HepG2 (cell line): ENCODE data around the gene FBXO30. TPM values are rescaled to one million over a fixed set of nuclear protein-coding genes. Genes with fewer than 3 reads are reported as not detected.

ENCODE experiments used
- ATAC-seq: fragments of 200-7000 bp; cut with Tn5 transposase; 3 replicates; pipeline ENCODE4 v1.9.1; 2020; ENCODE audit warnings: mild to moderate bottlenecking, moderate library complexity
- BruUV-seq: library from RNA; stranded (reverse); fragments of 400-500 nt; replicated peaks from 2 replicates; lab custom pipeline; 2021; lab: Mats Ljungman, UMichigan
- CTCF ChIA-PET: fragments of 300-600 bp; formaldehyde crosslinking; extraction: SDS; loops from one replicate; lab custom pipeline; 2021; ENCODE audit warnings: low total read pairs, inconsistent platforms, low intra/inter-chr PET ratio; lab: Yijun Ruan, JAX
- POLR2A ChIA-PET: fragments of 350-600 bp; sonication (Branson Sonifier 250); formaldehyde crosslinking; loops from one replicate; lab custom pipeline; 2020; ENCODE audit warnings: antibody characterized with exemption, inconsistent platforms; lab: Yijun Ruan, JAX
- DNase-seq: peaks from one replicate; pipeline ENCODE4 v3.0.0-alpha.2; 2015; ENCODE audit warnings: low spot score
- FAIRE-seq: peaks from 3 replicates; lab custom pipeline; 2011; peaks lifted over from hg19 to GRCh38; lab: Jason Lieb, UNC
- H2AFZ ChIP-seq: one replicate; pipeline ENCODE4 v1.6.1; 2011; ENCODE audit warnings: low read length, inconsistent platforms
- H3K27ac ChIP-seq: fragments of 300-600 bp; 3 replicates; pipeline ENCODE4 v1.8.0; 2011; ENCODE audit warnings: mixed run types, mild to moderate bottlenecking, mixed read lengths, low read length, inconsistent platforms; ENCODE audit not compliant: insufficient read depth; ENCODE audit errors: extremely low read length
- H3K27me3 ChIP-seq, 2 experiments: fragments of 200-600 bp in 1 of 2; 2 replicates in 1 of 2; 3 replicates in 1 of 2; pipeline versions ENCODE4 v1.6.0 to v1.8.0; 2011; ENCODE audit warnings: low read length in 2 of 2, mild to moderate bottlenecking in 2 of 2, moderate library complexity in 2 of 2, inconsistent platforms in 1 of 2; ENCODE audit not compliant: insufficient read depth in 2 of 2, control insufficient read depth in 1 of 2
- H3K36me3 ChIP-seq, 2 experiments: fragments of 200-600 bp in 1 of 2; replicated peaks in 1 of 2; 2 replicates in 1 of 2; 3 replicates in 1 of 2; pipeline versions ENCODE4 v1.5.1 to v1.8.0; 2011; ENCODE audit warnings: low read length in 2 of 2, inconsistent platforms in 1 of 2; ENCODE audit not compliant: insufficient read depth in 2 of 2, control insufficient read depth in 1 of 2
- H3K4me1 ChIP-seq: 2 replicates; pipeline ENCODE4 v1.5.1; 2012; ENCODE audit warnings: low read length, inconsistent platforms; ENCODE audit not compliant: insufficient read depth
- H3K4me2 ChIP-seq: 2 replicates; pipeline ENCODE4 v1.6.0; 2011; ENCODE audit warnings: low read depth, low read length, inconsistent platforms
- H3K4me3 ChIP-seq, 3 experiments: fragments of 200-600 bp in 1 of 3; sonication (generic), shearing (Covaris generic) in 1 of 3; replicated peaks in 1 of 3; 2 replicates each; pipeline ENCODE4 v1.5.1; 2011 to 2016; ENCODE audit warnings: low read length in 3 of 3, inconsistent platforms in 2 of 3, low read depth in 2 of 3, mild to moderate bottlenecking in 2 of 3, control low read depth in 1 of 3, mixed read lengths in 1 of 3; ENCODE audit not compliant: insufficient read depth in 1 of 3
- H3K79me2 ChIP-seq: one replicate; pipeline ENCODE4 v1.6.1; 2011; ENCODE audit warnings: low read length, inconsistent platforms; ENCODE audit not compliant: insufficient read depth
- H3K9ac ChIP-seq: 2 replicates; pipeline ENCODE4 v1.6.0; 2011; ENCODE audit warnings: mild to moderate bottlenecking, low read depth, low read length, inconsistent platforms; ENCODE audit not compliant: insufficient read depth
- H3K9me3 ChIP-seq: 2 replicates; pipeline ENCODE4 v1.5.1; 2012; ENCODE audit warnings: mild to moderate bottlenecking, low read length
- H4K20me1 ChIP-seq: 2 replicates; pipeline ENCODE4 v1.6.0; 2011; ENCODE audit warnings: inconsistent platforms, mild to moderate bottlenecking, low read length, moderate library complexity; ENCODE audit not compliant: insufficient read depth
- CEBPG ChIP-seq: IDR thresholded peaks from 2 replicates; pipeline ENCODE4 v1.6.1; 2016
- GATA4 ChIP-seq: sonication (generic); IDR thresholded peaks from 2 replicates; pipeline ENCODE4 v1.6.1; 2016; ENCODE audit warnings: antibody characterized with exemption, low read depth, borderline replicate concordance
- MXD4 ChIP-seq: IDR thresholded peaks from 2 replicates; pipeline ENCODE4 v1.6.1; 2016; ENCODE audit warnings: mild to moderate bottlenecking, missing biosample characterization, missing genetic modification reagents
- NONO ChIP-seq, 2 experiments: fragments of 450-650 bp in 1 of 2; sonication (generic) in 1 of 2; formaldehyde crosslinking in 1 of 2; IDR thresholded peaks in 1 of 2; conservative IDR thresholded peaks in 1 of 2; 2 replicates each; pipeline versions ENCODE4 v1.6.1 to v1.8.0; 2017 to 2022; ENCODE audit warnings: mild to moderate bottlenecking in 1 of 2, missing genetic modification reagents in 1 of 2, moderate library complexity in 1 of 2
- SALL2 ChIP-seq: sonication (generic); formaldehyde crosslinking; IDR thresholded peaks from 2 replicates; pipeline ENCODE4 v1.8.1; 2023; ENCODE audit warnings: mild to moderate bottlenecking, missing genetic modification reagents, inconsistent platforms
- TEAD2 ChIP-seq: sonication (generic); formaldehyde crosslinking; IDR thresholded peaks from 2 replicates; pipeline ENCODE4 v1.9.0; 2021; ENCODE audit warnings: missing genetic modification reagents
- ZNF136 ChIP-seq: sonication (generic); formaldehyde crosslinking; IDR thresholded peaks from 2 replicates; pipeline ENCODE4 v1.8.1; 2022; ENCODE audit warnings: low read depth, mild to moderate bottlenecking, moderate library complexity, missing genetic modification reagents
- ZNF709 ChIP-seq: sonication (generic); formaldehyde crosslinking; IDR thresholded peaks from 2 replicates; pipeline ENCODE4 v1.5.0; 2020; ENCODE audit warnings: mild to moderate bottlenecking, missing genetic modification reagents
- WGBS: methylation state at CpG from one replicate; pipeline ENCODE4 v1.1.6; 2017; ENCODE audit warnings: low lambda C conversion rate; 5-methylcytosine and 5-hydroxymethylcytosine counted together
- in situ Hi-C: cut with HindIII; loops from 2 replicates; pipeline ENCODE4 v1.10.0; 2017; ENCODE audit warnings: low pct_unique_long_range_greater_than_20kb; ENCODE audit not compliant: extremely low pct_ligation_motif_present
- intact Hi-C: fragments of 100-400 bp; cut with micrococcal nuclease; formaldehyde crosslinking; loops from one replicate; pipeline ENCODE4 v1.10.0; 2022; ENCODE audit not compliant: unreplicated experiment
- polyA plus RNA-seq, 8 experiments: library from polyadenylated mRNA; depleted of rRNA in 3 of 8; stranded (reverse) in 7 of 8; unstranded in 1 of 8; fragments of >200 nt; fragmentation: Illumina TruSeq in 4 of 8; extraction: Trizol in 4 of 8; gene quantifications; 2 replicates each; pipeline versions ENCODE4 v1.2.1 to v1.2.3, GENCODE V29; 2011 to 2016; ENCODE audit warnings: low read depth in 4 of 8, missing spikeins in 1 of 8, mixed read lengths in 1 of 8; ENCODE audit not compliant: insufficient read depth in 1 of 8
- total RNA-seq, 5 experiments: library from RNA; depleted of rRNA; stranded (reverse); fragments of >200 nt; fragmentation: Illumina TruSeq; extraction: Trizol; gene quantifications; 2 replicates each; pipeline ENCODE4 v1.2.3, GENCODE V29; 2016; ENCODE audit warnings: low read depth in 1 of 5

The FBXO30 gene
- total and polyA plus RNA-seq, 2 of the 13 experiments (the other 11 are each of a cell fraction or from before 2014, with no cell fraction given), result 3.2 to 7.1 TPM

- ChIA-PET POLR2A (no interaction called here), CTCF (no interaction called here)
- BruUV-seq, result no TSS peak
Measured at GRCh38 chr6:145841668-145842067, 27.1 kb upstream of the FBXO30 start.

DNA sequence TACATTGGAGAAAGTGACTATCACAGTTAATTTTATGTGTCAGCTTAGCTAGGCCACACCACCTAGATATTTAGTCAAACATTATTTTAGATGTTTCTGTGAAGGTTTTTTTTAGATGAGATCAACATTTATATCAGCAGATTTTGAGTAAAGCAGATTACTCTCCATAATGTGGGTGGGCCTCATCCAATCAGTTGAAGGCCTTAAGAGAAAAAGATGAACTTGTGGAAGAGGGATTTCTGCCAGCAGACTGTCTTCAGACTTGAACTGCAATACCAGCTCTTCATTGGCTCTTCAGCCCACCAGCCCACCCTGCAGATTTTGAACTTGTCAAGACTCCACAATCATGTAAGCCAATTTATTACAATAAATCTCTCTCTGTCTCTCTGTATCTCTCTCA, 25.1 kb upstream of the FBXO30 start:
- TF ChIP-seq CEBPG (no peak), GATA4 (no peak), MXD4 (CRISPR knock-in tag) (no peak), NONO (IDR thresholded peaks at IDR 0.05) (no peak), NONO (CRISPR knock-in tag; conservative IDR thresholded peaks at IDR 0.05) (no peak), ZNF709 (CRISPR knock-in tag) (no peak)
- TF ChIP-seq, all 625 proteins: peak for 0
- in situ Hi-C loops (no loop called here), intact Hi-C loops (no loop called here)
- Histone ChIP-seq H3K36me3 (no peaks in the 10 kb centered on the region), H3K9me3 (no peaks in the 10 kb centered on the region), H2AFZ (no peak overlapping the region), H3K27me3 (no peaks in the 10 kb centered on the region), H3K27ac (no peak overlapping the region), H3K4me3 (no peak overlapping the region), H4K20me1 (no peaks in the 10 kb centered on the region), H3K9ac (no peak overlapping the region), H3K4me1 (no peaks in the 10 kb centered on the region), H3K79me2 (no peaks in the 10 kb centered on the region), H3K4me2 (no peak overlapping the region)
- ChIA-PET CTCF (no interaction called here), POLR2A (no interaction called here)
- FAIRE-seq, result no peak
- no TSS peak for BruUV-seq
- no peak for DNase-seq
- ATAC-seq, result no peak

More at GRCh38 chr6:145841668-145842067, 27.1 kb upstream of the FBXO30 start:
- in situ Hi-C loops, result no loop called here
- Histone ChIP-seq H3K36me3 (no peaks in the 10 kb centered on the region), H3K27me3 (no peaks in the 10 kb centered on the region), H3K4me2 (no peak overlapping the region), H3K9me3 (no peaks in the 10 kb centered on the region), H3K9ac (no peak overlapping the region), H2AFZ (no peak overlapping the region), H3K79me2 (no peaks in the 10 kb centered on the region), H3K4me3 (no peak overlapping the region), H4K20me1 (no peaks in the 10 kb centered on the region), H3K4me1 (no peaks in the 10 kb centered on the region), H3K27ac (no peak overlapping the region)
- no peak for TF ChIP-seq ZNF136 (CRISPR knock-in tag)
- no peak for TF ChIP-seq SALL2 (CRISPR knock-in tag)
- no peak for TF ChIP-seq TEAD2 (CRISPR knock-in tag)
- intact Hi-C loops, result no loop called here
- ATAC-seq (no peak), DNase-seq (no peak), FAIRE-seq (no peak)
- WGBS, result 60% methylated on average over 2 of the region's 2 CpGs
